IPS DF 6.9 (cell line): ENCODE data around the gene FOXA2.

Source experiments
- DNase-seq: peaks from one replicate; pipeline ENCODE4 v3.0.0-alpha.2; 2013; ENCODE audit warnings: low read depth, low spot score
- H3K27ac ChIP-seq: one replicate; pipeline ENCODE4 v1.5.1; 2013; ENCODE audit warnings: low read length, control low read depth
- H3K27me3 ChIP-seq: 2 replicates; pipeline ENCODE4 v1.6.1; 2013; ENCODE audit warnings: mild to moderate bottlenecking, low read length; ENCODE audit not compliant: control insufficient read depth, insufficient read depth
- H3K36me3 ChIP-seq: 2 replicates; pipeline ENCODE4 v1.6.1; 2013; ENCODE audit warnings: low read length; ENCODE audit not compliant: control insufficient read depth, insufficient read depth
- H3K4me1 ChIP-seq: 2 replicates; pipeline ENCODE4 v1.6.1; 2013; ENCODE audit warnings: low read length; ENCODE audit not compliant: control insufficient read depth, insufficient read depth
- H3K4me3 ChIP-seq: 2 replicates; pipeline ENCODE4 v1.5.1; 2013; ENCODE audit warnings: mild to moderate bottlenecking, low read length
- H3K9me3 ChIP-seq: 2 replicates; pipeline ENCODE4 v1.6.1; 2013; ENCODE audit warnings: low read length, inconsistent platforms; ENCODE audit not compliant: control insufficient read depth, insufficient read depth
- WGBS: extraction: QIAGEN DNeasy Blood & Tissue Kit; methylation state at CpG from one replicate; pipeline ENCODE4 v1.1.7; 2013; ENCODE audit warnings: mixed read lengths, missing lambda C conversion rate; ENCODE audit not compliant: insufficient read length, insufficient coverage; 5-methylcytosine and 5-hydroxymethylcytosine counted together

The FOXA2 gene

GRCh38 chr20:22567944-22568871, 16.2 kb downstream of the FOXA2 start:
- peaks cover 10% of the 10 kb centered on the region for H3K4me1 ChIP-seq
- H3K9me3 ChIP-seq: no peaks in the 10 kb centered on the region
- no CpG with 5 or more reads among the region's 57 CpGs for whole genome bisulfite sequencing
- peaks cover 74% of the 10 kb centered on the region for H3K27me3 ChIP-seq
- no peak overlapping the region; the same call in 1 of the 2 replicates for H3K4me3 ChIP-seq
- no peak overlapping the region for H3K27ac ChIP-seq
- H3K36me3 ChIP-seq: no peaks in the 10 kb centered on the region
- no peak for DNase-seq

GRCh38 chr20:22566876-22567658, 17.3 kb downstream of the FOXA2 start:
- DNase-seq: no peak

GRCh38 chr20:22563062-22563965, 21.1 kb downstream of the FOXA2 start:
- Histone ChIP-seq H3K27ac (no peak overlapping the region), H3K4me3 (no peak overlapping the region), H3K27me3 (peaks cover 79% of the 10 kb centered on the region), H3K9me3 (no peaks in the 10 kb centered on the region), H3K4me1 (peaks cover 6% of the 10 kb centered on the region), H3K36me3 (no peaks in the 10 kb centered on the region)
- no CpG with 5 or more reads among the region's 7 CpGs for WGBS
- DNase-seq: no peak

More at GRCh38 chr20:22566876-22567658, 17.3 kb downstream of the FOXA2 start:
- Histone ChIP-seq H3K4me1 (peaks cover 10% of the 10 kb centered on the region), H3K36me3 (no peaks in the 10 kb centered on the region), H3K27me3 (peaks cover 72% of the 10 kb centered on the region), H3K9me3 (no peaks in the 10 kb centered on the region), H3K27ac (no peak overlapping the region), H3K4me3 (no peak overlapping the region)
- WGBS: no CpG with 5 or more reads among the region's 13 CpGs

- Histone ChIP-seq H3K36me3 (no peaks in the 10 kb centered on the region), H3K4me1 (peaks cover 4% of the 10 kb centered on the region), H3K27me3 (peaks cover 81% of the 10 kb centered on the region), H3K27ac (no peak overlapping the region), H3K4me3 (no peak overlapping the region), H3K9me3 (no peaks in the 10 kb centered on the region)
- no peak for DNase-seq
- WGBS: no CpG with 5 or more reads among the region's 4 CpGs
These were observed 21.8 kb downstream of the FOXA2 start for GRCh38 chr20:22562620-22563019.

GRCh38 chr20:22561965-22562577, 22.3 kb downstream of the FOXA2 start:
- Histone ChIP-seq H3K4me3 (no peak overlapping the region), H3K4me1 (peaks cover 9% of the 10 kb centered on the region), H3K36me3 (no peaks in the 10 kb centered on the region), H3K27ac (no peak overlapping the region), H3K27me3 (peaks cover 87% of the 10 kb centered on the region), H3K9me3 (no peaks in the 10 kb centered on the region)
- no CpG with 5 or more reads among the region's 9 CpGs for WGBS
- DNase-seq: no peak

- Histone ChIP-seq H3K27ac (no peak overlapping the region), H3K9me3 (no peaks in the 10 kb centered on the region), H3K36me3 (no peaks in the 10 kb centered on the region), H3K27me3 (peaks cover 85% of the 10 kb centered on the region), H3K4me1 (peaks cover 13% of the 10 kb centered on the region), H3K4me3 (no peak overlapping the region)
- no CpG with 5 or more reads among the region's 16 CpGs for WGBS
- DNase-seq: no peak
These were observed 23.6 kb downstream of the FOXA2 start for GRCh38 chr20:22560817-22561216.

- H3K4me3 ChIP-seq: no peak overlapping the region
- peaks cover 78% of the 10 kb centered on the region for H3K27me3 ChIP-seq
- H3K36me3 ChIP-seq: no peaks in the 10 kb centered on the region
- no peak overlapping the region for H3K27ac ChIP-seq
- WGBS: no CpG with 5 or more reads among the region's 6 CpGs
- DNase-seq: no peak
- no peaks in the 10 kb centered on the region for H3K9me3 ChIP-seq
- H3K4me1 ChIP-seq: peaks cover 13% of the 10 kb centered on the region
These were observed 24.6 kb downstream of the FOXA2 start for GRCh38 chr20:22559711-22560318.

GRCh38 chr20:22557403-22558276, 26.7 kb downstream of the FOXA2 start:
- no peak for DNase-seq
- no peaks in the 10 kb centered on the region for H3K36me3 ChIP-seq
- no peaks in the 10 kb centered on the region for H3K9me3 ChIP-seq
- no peak overlapping the region for H3K27ac ChIP-seq
- H3K4me3 ChIP-seq: no peak overlapping the region
- peaks cover 12% of the 10 kb centered on the region for H3K4me1 ChIP-seq
- no CpG with 5 or more reads among the region's 13 CpGs for WGBS
- H3K27me3 ChIP-seq: peaks cover 60% of the 10 kb centered on the region

GRCh38 chr20:22556565-22557056, 27.8 kb downstream of the FOXA2 start:
- Histone ChIP-seq H3K27me3 (peaks cover 50% of the 10 kb centered on the region), H3K9me3 (no peaks in the 10 kb centered on the region), H3K36me3 (no peaks in the 10 kb centered on the region), H3K4me1 (peaks cover 12% of the 10 kb centered on the region), H3K27ac (no peak overlapping the region), H3K4me3 (no peak overlapping the region)
- DNase-seq: no peak
- WGBS: no CpG with 5 or more reads among the region's 8 CpGs
